CD14-positive monocyte (primary cell): Measurements from ENCODE around the gene OSBP2. TPM values are rescaled to one million over a fixed set of nuclear protein-coding genes. Genes with fewer than 3 reads are reported as not detected.

Experiments used
- DNase-seq, 3 donors: peaks; one replicate each; pipeline ENCODE4 v3.0.0-alpha.2; 2011 to 2022
- H2AFZ ChIP-seq: 2 replicates; pipeline ENCODE4 v1.6.0; 2012; ENCODE audit warnings: mild to moderate bottlenecking, low read depth, low read length, inconsistent platforms; ENCODE audit not compliant: insufficient read depth, poor library complexity, severe bottlenecking
- H3K27ac ChIP-seq, 2 donors: 1 replicate in 1 of 2; 2 replicates in 1 of 2; pipeline ENCODE4 v1.5.1; 2012 to 2013; ENCODE audit warnings: low read length in 2 of 2, control low read depth in 1 of 2, inconsistent platforms in 1 of 2, low read depth in 1 of 2, mild to moderate bottlenecking in 1 of 2
- H3K27me3 ChIP-seq, 2 donors: one replicate each; pipeline versions ENCODE4 v1.6.0 to v1.6.1; 2011 to 2013; ENCODE audit warnings: low read length in 2 of 2; ENCODE audit not compliant: control insufficient read depth in 2 of 2, insufficient read depth in 2 of 2
- H3K36me3 ChIP-seq, 2 donors: replicated peaks in 1 of 2; 1 replicate in 1 of 2; 2 replicates in 1 of 2; pipeline versions ENCODE4 v1.5.1 to v1.6.1; 2012 to 2013; ENCODE audit warnings: low read length in 2 of 2, control low read depth in 1 of 2, inconsistent platforms in 1 of 2, mild to moderate bottlenecking in 1 of 2; ENCODE audit not compliant: insufficient read depth in 2 of 2, control insufficient read depth in 1 of 2
- H3K4me1 ChIP-seq, 2 donors: 1 replicate in 1 of 2; 2 replicates in 1 of 2; pipeline versions ENCODE4 v1.5.1 to v1.6.1; 2012 to 2013; ENCODE audit warnings: low read length in 2 of 2, control low read depth in 1 of 2, inconsistent platforms in 1 of 2, mild to moderate bottlenecking in 1 of 2, moderate library complexity in 1 of 2; ENCODE audit not compliant: insufficient read depth in 2 of 2, control insufficient read depth in 1 of 2
- H3K4me2 ChIP-seq: replicated peaks from 2 replicates; pipeline ENCODE3; 2012; ENCODE audit warnings: low read length, moderate library complexity, mild to moderate bottlenecking; ENCODE audit not compliant: poor library complexity, severe bottlenecking; ENCODE audit errors: extremely low read depth
- H3K4me3 ChIP-seq, 3 experiments: fragments of 200-600 bp in 1 of 3; sonication (generic) in 1 of 3; replicated peaks in 1 of 3; 1 replicate in 2 of 3; 2 replicates in 1 of 3; pipeline ENCODE4 v1.5.1; 2011 to 2013; ENCODE audit warnings: low read length in 3 of 3, mild to moderate bottlenecking in 3 of 3, control low read depth in 2 of 3, low read depth in 2 of 3, inconsistent platforms in 1 of 3, moderate library complexity in 1 of 3
- H3K79me2 ChIP-seq: 2 replicates; pipeline ENCODE4 v1.6.0; 2012; ENCODE audit warnings: mild to moderate bottlenecking, control low read depth, inconsistent platforms, low read length, moderate library complexity; ENCODE audit not compliant: insufficient read depth
- H3K9ac ChIP-seq: 2 replicates; pipeline ENCODE4 v1.6.0; 2017; ENCODE audit warnings: low read length, mild to moderate bottlenecking; ENCODE audit not compliant: insufficient read depth, poor library complexity, severe bottlenecking
- H3K9me3 ChIP-seq, 2 donors: replicated peaks in 1 of 2; 1 replicate in 1 of 2; 2 replicates in 1 of 2; pipeline versions ENCODE4 v1.5.1 to v1.6.1; 2012 to 2013; ENCODE audit warnings: low read length in 2 of 2, control low read depth in 1 of 2; ENCODE audit not compliant: control insufficient read depth in 1 of 2, insufficient read depth in 1 of 2
- H4K20me1 ChIP-seq: 2 replicates; pipeline ENCODE4 v1.6.0; 2012; ENCODE audit warnings: mild to moderate bottlenecking, low read length, control low read depth, moderate library complexity; ENCODE audit not compliant: insufficient read depth
- H3K27ac Mint-ChIP-seq, 7 donors: one replicate each; pipeline ENCODE4 v1.8.0; 2020; ENCODE audit warnings: mild to moderate bottlenecking in 7 of 7, mixed read lengths in 7 of 7, moderate library complexity in 6 of 7, inconsistent platforms in 2 of 7
- H3K27me3 Mint-ChIP-seq, 3 donors: one replicate each; pipeline ENCODE4 v1.8.0; 2021 to 2022; ENCODE audit warnings: low read depth in 3 of 3, mild to moderate bottlenecking in 3 of 3, mixed read lengths in 3 of 3, moderate library complexity in 3 of 3, inconsistent platforms in 1 of 3
- H3K36me3 Mint-ChIP-seq, 2 donors: one replicate each; pipeline ENCODE4 v1.8.0; 2020; ENCODE audit warnings: mixed read lengths in 2 of 2, inconsistent platforms in 1 of 2, mild to moderate bottlenecking in 1 of 2
- H3K4me1 Mint-ChIP-seq: one replicate; pipeline ENCODE4 v1.8.0; 2020; ENCODE audit warnings: mild to moderate bottlenecking, mixed read lengths
- H3K4me3 Mint-ChIP-seq, 2 donors: one replicate each; pipeline ENCODE4 v1.8.0; 2020; ENCODE audit warnings: mild to moderate bottlenecking in 2 of 2, mixed read lengths in 2 of 2, moderate library complexity in 1 of 2
- H3K9me3 Mint-ChIP-seq, 7 donors: one replicate each; pipeline ENCODE4 v1.8.0; 2020 to 2022; ENCODE audit warnings: mixed read lengths in 7 of 7, mild to moderate bottlenecking in 6 of 7, moderate library complexity in 6 of 7, inconsistent platforms in 2 of 7
- CTCF ChIP-seq: fragments of 200-600 bp; IDR thresholded peaks from one replicate; pipeline ENCODE4 v1.8.0; 2022; ENCODE audit warnings: antibody characterized with exemption, mild to moderate bottlenecking
- WGBS: methylation state at CpG from one replicate; pipeline ENCODE4 v1.1.5; 2013; ENCODE audit warnings: missing lambda C conversion rate; ENCODE audit not compliant: insufficient coverage; 5-methylcytosine and 5-hydroxymethylcytosine counted together
- intact Hi-C, 2 donors: fragments of 100-400 bp; cut with micrococcal nuclease; formaldehyde crosslinking; loops; one replicate each; pipeline versions ENCODE4 v1.15.0 to v1.15.1; 2023
- polyA plus RNA-seq, 3 donors: library from polyadenylated mRNA; depleted of rRNA in 1 of 3; unstranded in 2 of 3; stranded (reverse) in 1 of 3; fragments of 300-500 nt in 2 of 3; fragments of >200 nt in 1 of 3; fragmentation: Illumina TruSeq in 2 of 3; gene quantifications; 1 replicate in 2 of 3; 2 replicates in 1 of 3; pipeline ENCODE4 v1.2.3, GENCODE V29; 2012 to 2021

The OSBP2 gene
- polyA plus RNA-seq, 3 donors, result 0.21 to 0.54 TPM; not detected in 1

GRCh38 chr22:30650508-30651116 is 44.1 kb upstream of the OSBP2 start:
- no peaks in the 10 kb centered on the region for H3K9me3 Mint-ChIP-seq
- DNase-seq, result no peak
- H3K4me2 ChIP-seq, result no peak overlapping the region
- H3K27me3 ChIP-seq, result no peaks in the 10 kb centered on the region
- H3K79me2 ChIP-seq, result no peaks in the 10 kb centered on the region
- intact Hi-C loops, result no loop called here
- peaks cover 6 to 14% of the 10 kb centered on the region in 2 donors for H3K36me3 Mint-ChIP-seq
- H3K27me3 Mint-ChIP-seq, result no peaks in the 10 kb centered on the region
- H3K27ac Mint-ChIP-seq, result peak overlapping the region in 5 of 7 donors; percentile 2 to 80 (median 64)
- H3K4me1 Mint-ChIP-seq, result peaks cover 25% of the 10 kb centered on the region
- H3K27ac ChIP-seq, result peak overlapping the region in 1 of 2 donors; percentile 4
- H3K4me1 ChIP-seq, result peaks cover 14 to 21% of the 10 kb centered on the region in 2 donors
- WGBS, result 75% methylated on average over 4 of the region's 5 CpGs
- H2AFZ ChIP-seq, result no peak overlapping the region
- TF ChIP-seq CTCF, result no peak
- peaks cover 3% of the 10 kb centered on the region for H4K20me1 ChIP-seq
- H3K4me3 Mint-ChIP-seq, result no peak overlapping the region
- H3K36me3 ChIP-seq, result peaks cover 3 to 10% of the 10 kb centered on the region in 2 donors
- no peak overlapping the region for H3K9ac ChIP-seq
- H3K9me3 ChIP-seq, result no peaks in the 10 kb centered on the region
- no peak overlapping the region for H3K4me3 ChIP-seq

- no peak overlapping the region for H3K27ac ChIP-seq
- peaks cover 3 to 15% of the 10 kb centered on the region in 2 donors for H3K36me3 ChIP-seq
- DNase-seq, result no peak
- H3K27ac Mint-ChIP-seq, result no peak overlapping the region
- H3K4me3 Mint-ChIP-seq, result no peak overlapping the region
- H3K27me3 Mint-ChIP-seq, result no peaks in the 10 kb centered on the region
- H3K36me3 Mint-ChIP-seq, result peaks cover 6 to 23% of the 10 kb centered on the region in 2 donors
- no peaks in the 10 kb centered on the region for H3K9me3 ChIP-seq
- no peaks in the 10 kb centered on the region for H3K79me2 ChIP-seq
- peaks cover 14 to 21% of the 10 kb centered on the region in 2 donors for H3K4me1 ChIP-seq
- H3K9ac ChIP-seq, result no peak overlapping the region
- intact Hi-C loops, result no loop called here
- no peaks in the 10 kb centered on the region for H3K9me3 Mint-ChIP-seq
- H3K4me3 ChIP-seq, result no peak overlapping the region
- H3K4me2 ChIP-seq, result no peak overlapping the region
- 88% methylated on average over 1 of the region's 2 CpGs for WGBS
- H3K27me3 ChIP-seq, result no peaks in the 10 kb centered on the region
- peaks cover 25% of the 10 kb centered on the region for H3K4me1 Mint-ChIP-seq
- H4K20me1 ChIP-seq, result peaks cover 5% of the 10 kb centered on the region
- TF ChIP-seq CTCF, result no peak
- H2AFZ ChIP-seq, result no peak overlapping the region
These were observed 41.8 kb upstream of the OSBP2 start for GRCh38 chr22:30652852-30653251.
